NOMO-1 treated with DMSO at 0.1 percent for 48 hours (cell line): ENCODE measurements around the gene GTF2IRD1.
A peak's percentile ranks its signal among the peaks of the same experiment; 100 is the strongest.
"Not testable (repeated sequence)": the region's sequence is repeated elsewhere in the genome, so short reads cannot be mapped to it uniquely, and the experiment has no call there.

ENCODE experiments used
- DNase-seq: peaks from one replicate; lab custom pipeline; 2025; ENCODE audit not compliant: unreplicated experiment; lab: John Stamatoyannopoulos, UW

Gene GTF2IRD1, protein sequence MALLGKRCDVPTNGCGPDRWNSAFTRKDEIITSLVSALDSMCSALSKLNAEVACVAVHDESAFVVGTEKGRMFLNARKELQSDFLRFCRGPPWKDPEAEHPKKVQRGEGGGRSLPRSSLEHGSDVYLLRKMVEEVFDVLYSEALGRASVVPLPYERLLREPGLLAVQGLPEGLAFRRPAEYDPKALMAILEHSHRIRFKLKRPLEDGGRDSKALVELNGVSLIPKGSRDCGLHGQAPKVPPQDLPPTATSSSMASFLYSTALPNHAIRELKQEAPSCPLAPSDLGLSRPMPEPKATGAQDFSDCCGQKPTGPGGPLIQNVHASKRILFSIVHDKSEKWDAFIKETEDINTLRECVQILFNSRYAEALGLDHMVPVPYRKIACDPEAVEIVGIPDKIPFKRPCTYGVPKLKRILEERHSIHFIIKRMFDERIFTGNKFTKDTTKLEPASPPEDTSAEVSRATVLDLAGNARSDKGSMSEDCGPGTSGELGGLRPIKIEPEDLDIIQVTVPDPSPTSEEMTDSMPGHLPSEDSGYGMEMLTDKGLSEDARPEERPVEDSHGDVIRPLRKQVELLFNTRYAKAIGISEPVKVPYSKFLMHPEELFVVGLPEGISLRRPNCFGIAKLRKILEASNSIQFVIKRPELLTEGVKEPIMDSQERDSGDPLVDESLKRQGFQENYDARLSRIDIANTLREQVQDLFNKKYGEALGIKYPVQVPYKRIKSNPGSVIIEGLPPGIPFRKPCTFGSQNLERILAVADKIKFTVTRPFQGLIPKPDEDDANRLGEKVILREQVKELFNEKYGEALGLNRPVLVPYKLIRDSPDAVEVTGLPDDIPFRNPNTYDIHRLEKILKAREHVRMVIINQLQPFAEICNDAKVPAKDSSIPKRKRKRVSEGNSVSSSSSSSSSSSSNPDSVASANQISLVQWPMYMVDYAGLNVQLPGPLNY

DNA sequence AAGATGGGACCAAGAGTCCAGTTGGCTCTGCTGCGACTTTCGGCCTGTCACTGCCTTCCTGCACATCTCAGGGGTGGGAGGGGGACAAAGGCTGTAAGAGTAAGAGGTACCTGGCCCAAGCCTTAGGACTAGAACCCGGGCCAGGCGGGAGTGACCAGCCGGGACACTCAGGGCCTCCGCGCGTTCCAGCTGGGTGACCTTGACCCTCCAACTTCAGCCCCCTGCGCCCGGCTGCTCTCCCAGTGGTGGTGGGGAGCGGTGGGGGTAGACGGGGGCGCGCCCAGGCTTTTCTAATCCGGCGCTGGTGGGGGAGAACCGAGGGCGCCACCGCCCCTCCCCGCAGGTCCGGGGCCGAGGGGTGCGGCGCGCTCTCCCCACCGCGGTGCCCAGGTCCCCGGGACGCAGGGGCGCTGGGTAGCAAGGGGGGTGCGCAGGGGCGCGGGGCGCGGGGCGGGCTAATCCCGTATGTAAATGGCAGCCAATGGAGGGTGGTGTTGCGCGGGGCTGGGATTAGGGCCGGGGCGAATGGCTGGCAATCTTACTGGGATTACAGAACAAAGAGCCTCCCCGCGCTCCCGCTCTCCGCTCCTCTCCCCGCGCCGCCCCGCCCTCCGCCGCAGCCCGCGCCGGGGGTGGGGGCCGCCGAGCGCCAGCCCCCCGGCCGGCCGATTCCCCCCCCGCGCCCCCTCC is at the start of gene GTF2IRD1:
GTF2IRD1 (plus strand) TSS at position 585 of the 690 bp plus-strand sequence. CDS start 54,175 bp downstream, outside the sequence.
- peak; percentile 61 for DNase-seq

DNA sequence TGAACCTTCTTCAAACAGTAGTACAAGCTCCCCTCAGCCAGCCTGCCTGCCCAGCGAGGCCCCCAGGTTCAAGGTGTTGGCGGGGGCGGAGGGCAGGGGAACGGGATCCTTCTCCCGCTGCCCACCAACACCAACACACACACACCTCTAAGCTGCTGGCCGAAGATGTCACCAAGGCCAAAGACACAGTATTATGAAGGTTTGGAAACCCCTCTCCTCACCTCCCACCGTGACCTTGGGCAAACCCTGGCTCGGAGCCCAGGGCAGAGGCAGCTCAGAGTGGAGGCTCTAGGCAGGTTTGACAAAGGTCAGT is 49.4 kb upstream of the GTF2IRD1 start:
- DNase-seq = no peak

DNA sequence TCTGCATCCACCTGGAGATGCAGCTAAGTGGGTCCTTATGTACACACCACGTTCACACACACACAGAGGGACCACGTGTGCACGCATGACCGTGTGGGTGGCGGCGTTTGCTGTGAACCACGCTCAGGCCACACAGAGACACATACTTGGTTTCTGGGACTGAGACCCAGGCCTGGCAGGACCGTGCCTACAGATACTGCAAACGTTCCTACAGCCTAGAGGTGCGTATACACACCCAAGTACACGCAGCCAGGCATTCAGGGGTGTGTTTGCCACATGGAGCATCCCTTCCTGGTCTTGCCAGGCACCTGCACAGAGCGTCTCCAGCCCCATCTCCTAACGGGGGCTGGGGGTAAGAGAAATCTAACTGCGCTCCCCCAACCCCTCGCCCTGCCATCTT is 49.0 kb upstream of the GTF2IRD1 start:
- DNase-seq = no peak

DNA sequence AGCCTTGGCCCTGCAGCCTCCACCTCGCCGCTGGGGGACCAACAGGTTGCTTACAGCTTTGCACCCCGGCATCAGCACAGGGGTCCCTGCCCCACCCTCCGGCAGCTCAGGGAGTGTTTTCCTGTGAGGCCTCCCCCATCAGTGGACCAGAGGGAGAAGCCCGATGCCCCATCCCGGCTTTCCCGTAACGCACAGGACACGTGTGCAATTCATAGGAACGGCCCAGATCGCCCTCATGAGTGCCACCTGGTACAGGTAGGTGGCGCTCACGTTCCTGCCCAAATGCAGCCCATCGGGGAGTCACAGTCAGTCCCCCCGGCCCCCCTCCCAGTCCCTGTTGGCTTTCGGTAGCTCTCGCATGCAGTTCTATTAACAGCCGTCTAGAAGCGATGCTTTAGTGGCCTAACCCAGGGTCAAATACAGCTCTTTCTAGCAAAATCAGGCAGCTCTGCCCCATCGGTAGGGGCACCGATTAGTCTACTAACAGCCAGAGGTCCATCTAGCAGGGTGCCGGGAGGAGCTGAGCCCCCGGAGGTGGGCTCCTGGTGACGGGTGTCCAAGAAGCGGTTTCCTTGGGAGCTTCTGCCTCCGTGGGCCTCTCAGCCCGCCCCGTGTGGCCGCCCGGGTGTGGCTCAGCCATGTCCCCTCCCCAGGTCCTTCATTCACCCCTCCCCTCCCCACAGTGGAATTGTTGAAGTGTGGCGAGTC is 48.4 kb upstream of the GTF2IRD1 start:
- DNase-seq = peak; percentile 72

DNA sequence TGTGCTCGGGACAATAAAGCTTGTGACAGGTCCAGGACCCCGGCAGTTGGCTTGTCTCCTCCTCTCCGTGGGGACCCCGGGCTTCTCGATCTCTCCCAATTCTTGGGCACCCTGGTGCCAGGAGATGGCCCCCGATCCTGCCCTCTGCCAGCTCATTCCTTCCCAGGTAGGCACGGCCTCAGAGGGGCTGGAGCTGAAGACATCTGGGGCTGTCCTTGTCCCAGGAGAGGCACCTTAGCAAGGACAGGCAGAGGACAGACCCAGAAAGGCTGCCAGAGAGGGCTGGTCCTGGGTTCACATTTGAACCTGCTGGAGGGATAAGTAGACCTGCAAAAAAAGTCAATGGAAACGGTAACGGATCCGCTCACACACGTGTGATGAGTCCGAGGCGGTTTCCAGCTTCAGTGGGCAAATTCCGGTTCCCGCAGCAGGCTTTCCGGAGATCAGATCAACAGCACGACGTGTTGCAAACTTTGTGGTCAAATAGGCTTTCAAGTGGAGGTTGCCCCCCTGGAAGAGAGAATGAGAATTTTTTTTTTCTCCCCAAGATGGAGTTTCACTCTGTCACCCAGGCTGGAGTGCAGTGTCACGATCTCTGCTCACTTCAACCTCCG is 47.7 kb upstream of the GTF2IRD1 start:
- peak; percentile 90 for DNase-seq

DNA sequence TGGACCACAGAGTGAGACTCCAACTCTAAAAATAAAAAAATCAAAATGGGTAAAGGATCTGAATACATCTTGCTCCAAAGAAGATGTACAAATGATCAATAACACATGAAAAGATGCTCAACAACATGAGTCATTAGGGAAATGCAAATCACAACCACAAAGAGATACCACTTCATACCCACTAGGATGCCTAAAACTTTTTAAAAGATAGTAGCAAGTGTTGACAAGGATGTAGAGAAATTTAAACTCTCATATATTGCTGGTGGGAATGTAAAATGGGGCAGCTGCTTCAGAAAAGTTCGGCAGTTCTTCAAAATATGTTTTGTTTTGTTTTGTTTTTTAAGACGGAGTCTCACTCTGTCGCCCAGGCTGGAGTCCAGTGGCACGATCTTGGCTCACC is 45.7 kb upstream of the GTF2IRD1 start:
- no peak for DNase-seq

DNA sequence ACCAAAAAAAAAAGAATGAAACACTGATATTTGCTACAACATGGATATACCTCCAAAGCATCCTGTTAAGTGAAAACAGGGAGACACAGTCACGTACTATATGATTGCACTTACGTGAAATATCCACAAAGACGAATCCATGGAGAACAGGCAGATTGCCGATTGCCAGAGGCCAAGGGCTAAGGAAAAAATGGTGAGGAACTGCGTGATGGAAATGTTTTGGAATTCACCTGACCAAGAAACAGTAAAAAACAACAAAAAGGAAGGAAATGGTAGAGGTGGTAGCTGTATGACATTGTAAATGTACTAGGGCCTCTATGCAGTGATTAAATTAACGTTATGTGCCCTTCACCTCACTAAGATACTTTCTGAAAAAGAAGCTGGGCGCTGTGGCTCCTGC is 44.1 kb upstream of the GTF2IRD1 start:
- DNase-seq = no peak

DNA sequence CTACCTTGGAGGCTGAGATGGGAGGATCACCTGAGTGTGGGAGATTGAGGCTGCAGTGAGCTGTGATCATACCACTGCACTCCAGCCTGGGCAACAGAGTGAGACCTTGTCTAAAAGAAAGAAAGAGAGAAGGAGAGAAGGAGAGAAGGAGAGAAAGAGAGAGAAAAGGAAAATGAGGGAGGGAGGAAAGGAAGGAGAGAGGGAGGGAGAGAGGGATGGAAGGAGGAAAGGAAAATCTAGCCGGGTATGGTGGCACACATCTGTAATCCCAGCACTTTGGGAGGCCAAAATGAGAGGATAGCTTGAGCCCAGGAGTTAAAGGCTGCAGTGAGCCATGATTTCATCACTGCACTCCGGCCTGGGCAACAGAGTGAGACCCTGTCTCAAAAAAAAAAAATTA is 42.9 kb upstream of the GTF2IRD1 start:
- no peak for DNase-seq

DNA sequence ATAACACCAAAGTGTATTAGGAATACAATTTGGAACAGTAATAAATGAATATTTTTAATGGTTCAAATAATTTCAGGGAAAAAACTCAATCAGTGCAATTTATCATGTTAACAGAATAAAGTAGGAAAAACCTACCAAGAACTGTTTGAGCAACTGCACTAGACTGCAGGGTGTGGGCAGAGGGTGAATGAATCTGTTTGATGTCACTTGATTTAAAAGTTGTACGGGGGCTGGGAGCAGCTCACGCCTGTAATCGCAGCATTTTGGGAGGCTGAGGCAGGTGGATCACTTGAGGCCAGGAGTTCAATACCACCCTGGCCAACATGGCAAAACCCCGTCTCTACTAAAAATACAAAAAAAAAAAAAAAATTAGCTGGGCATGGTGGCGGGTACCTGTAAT is 42.1 kb upstream of the GTF2IRD1 start:
- DNase-seq = not testable (repeated sequence)

DNA sequence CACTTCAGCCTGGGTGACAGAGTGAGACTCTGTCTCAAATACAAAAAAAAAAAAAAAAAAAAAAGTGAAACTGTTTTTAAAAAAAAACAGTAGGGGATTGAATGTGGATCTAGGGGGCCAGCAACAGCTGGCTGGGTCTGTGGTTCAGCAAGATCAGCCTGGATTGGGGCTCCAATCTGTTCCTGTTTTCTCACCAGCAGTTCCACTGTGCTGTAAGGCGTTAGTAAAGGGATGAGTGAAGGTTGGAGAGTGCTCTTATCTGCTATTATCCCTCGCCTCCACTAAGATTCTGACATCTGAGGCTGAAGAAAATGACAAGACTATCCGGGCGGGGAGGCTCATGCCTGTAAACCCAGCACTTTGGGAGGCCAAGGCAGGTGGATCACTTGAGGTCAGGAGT is 41.6 kb upstream of the GTF2IRD1 start:
- peak; percentile 65 for DNase-seq

DNA sequence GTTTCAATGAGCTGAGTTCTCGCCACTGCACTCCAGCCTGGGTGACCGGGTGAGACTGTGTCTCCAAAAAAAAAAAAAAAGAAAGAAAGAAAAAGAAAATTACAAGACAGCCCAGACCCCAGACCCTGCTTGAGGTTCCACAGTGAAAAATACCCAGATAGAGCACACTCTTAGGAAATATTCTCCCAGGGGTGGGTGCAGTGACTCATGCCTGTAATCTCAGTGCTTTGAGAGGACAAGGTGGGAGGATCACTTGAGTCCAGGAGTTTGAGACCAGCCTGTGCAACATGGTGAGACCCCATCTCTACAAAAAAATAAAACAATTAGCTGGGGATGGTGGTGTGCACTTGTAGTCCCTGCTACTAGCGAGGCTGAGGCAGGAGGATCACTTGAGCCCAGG is 41.1 kb upstream of the GTF2IRD1 start:
- no peak for DNase-seq

DNA sequence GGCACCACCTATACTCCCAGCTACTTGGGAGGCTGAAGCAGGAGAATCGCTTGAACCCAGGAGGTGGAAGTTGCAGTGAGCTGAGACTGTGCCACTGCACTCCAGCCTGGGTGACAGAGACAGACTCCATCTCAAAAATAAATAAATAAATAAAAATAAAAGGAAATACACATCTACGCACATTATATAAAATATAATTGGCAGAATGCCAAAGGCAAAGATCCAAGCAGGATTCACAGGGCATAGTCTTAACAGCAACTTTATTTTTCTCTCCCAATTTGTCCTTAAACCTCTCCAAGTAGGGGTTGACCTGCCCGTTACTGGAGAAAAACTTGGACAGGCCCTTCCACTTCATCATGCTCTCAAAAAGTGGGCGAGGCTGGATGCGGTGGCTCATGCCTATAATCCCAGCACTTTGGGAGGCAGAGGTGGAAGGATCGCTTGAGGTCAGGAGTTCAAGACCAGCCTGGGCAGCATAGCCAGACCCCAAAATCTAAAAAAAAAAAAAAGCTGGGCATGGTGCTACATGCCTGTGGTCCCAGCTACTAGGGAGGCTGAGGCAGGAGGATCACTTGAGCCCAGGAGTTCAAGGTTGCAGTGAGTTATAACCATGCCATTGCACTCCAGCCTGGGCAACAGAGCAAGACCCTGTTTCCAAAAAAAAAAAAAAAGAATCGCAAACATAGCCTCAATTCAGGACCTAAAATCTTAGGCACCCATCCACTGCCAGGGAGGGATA is 38.9 kb upstream of the GTF2IRD1 start:
- not testable (repeated sequence) for DNase-seq

DNA sequence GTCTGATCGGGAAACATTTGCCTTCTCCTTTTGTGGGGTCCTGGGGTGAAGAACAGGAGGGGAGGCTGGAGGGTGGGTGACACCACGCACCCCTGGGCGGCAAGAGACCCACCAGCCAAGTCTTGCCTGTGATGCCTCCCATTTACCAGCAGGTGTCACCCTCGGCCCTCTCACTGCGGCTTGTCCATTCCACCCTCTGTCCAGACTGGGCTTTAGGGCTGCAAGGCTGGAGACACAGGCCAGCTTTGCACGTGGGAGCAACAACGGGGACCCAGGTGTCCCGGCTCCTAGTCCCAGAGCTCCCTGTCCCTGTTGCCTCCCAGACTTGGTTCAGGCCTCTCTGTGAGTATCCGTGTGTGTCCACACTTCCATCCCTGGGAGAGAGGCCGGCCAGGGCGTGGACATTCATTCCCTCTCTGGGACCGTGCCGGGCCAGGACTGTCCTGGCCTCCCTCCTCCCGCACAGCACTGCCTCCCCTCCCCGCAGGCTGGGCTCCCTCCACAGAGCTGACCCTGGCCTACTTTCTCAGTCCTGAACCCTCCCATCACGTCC is 36.2 kb upstream of the GTF2IRD1 start:
- peak; percentile 75 for DNase-seq

DNA sequence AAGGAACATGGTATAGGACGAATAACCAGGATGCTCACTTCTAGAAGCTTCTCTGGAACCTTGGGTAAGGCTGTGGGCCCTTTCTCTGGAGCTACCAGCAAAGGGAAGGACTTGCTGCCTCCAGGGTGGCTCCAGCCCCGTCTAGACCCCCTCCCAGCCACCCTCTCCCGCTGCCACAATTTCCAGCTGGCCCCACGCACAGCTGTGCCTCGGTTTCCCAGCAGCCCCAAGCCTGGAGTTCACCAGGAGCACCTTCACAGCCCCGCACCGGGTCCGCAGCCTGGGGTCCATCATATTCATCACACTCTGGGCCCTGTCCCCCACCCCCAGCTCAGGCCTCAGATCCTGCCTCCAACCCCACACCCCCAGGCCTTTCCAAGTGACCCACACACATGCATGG is 35.6 kb upstream of the GTF2IRD1 start:
- no peak for DNase-seq

DNA sequence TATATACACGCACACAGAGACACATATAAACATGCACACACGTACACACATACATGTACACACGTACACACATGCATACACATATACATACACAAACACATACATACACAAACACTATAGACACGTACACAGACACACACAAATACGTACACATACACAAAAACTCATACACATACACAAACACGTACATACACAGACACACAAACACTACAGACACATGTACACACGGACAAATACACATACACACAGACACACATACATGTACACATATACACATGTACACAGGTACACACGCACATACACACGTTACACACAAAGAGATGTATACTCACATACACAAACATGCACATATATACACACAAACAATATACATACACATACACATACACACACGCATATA is 35.2 kb upstream of the GTF2IRD1 start:
- no peak for DNase-seq

DNA sequence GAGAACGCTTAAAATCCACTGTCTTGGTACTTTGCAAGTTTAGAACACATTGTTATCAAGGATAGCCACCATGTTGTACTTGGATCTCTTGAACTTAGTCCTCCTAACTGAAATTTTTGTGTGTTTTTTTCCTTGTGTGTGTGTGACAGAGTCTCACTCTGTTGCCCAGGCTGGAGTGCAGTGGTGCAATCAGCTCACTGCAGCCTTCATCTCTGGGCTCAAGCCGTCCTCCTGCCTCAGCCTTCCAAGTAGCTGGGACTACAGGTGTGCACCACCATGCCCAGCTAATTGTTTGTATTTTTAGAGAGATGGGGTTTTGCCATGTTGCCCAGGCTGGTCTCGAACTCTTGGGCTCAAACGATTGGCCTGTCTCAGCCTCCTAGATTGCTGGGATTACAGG is 34.5 kb upstream of the GTF2IRD1 start:
- not testable (repeated sequence) for DNase-seq

DNA sequence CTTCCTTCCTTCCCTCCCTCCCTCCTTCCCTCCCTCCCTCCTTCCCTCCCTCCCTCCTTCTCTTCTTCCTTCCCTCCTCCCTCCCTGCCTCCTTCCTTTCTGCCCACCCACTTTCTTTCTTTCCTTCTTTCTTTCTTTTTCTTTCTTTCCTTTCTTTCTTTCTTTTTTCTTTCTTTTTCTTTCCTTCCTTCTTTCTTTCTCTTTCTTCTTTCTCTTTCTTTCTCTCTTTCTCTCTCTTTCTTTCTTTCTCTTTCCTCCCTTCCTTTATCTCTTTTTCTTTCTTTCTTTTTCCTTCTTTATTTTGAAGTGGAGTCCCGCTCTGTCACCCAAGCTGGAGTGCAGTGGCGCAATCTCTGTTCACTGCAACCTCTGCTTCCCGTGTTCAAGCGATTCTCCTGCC is 33.7 kb upstream of the GTF2IRD1 start:
- DNase-seq = no peak

DNA sequence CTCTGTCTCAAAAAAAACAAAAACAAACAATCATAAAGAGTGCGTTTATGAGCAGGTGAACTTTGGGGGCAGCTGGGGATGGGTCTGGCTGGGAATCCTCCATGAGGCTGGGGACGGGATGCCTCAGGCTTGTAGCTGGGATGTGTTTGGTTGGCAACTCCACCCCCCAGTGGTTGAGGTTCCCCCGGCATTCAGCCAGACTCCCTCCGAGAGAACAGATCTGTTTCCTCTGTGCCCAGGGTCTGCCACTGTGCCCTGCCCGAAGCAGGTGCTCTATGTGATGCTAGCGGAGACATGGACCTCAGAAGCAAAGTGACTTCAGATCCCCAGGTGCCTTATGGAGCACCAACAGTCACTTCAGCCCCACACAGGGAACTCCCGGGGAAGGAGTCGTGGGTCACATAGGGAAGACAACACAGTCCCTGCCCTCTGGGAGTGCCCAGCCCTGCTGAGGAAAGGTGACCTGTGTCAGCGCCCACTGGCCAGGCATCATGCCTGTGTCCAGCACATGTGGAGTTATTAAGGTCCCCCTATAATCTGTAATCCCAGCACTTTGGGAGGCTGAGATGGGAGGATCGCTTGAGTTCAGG is 29.3 kb upstream of the GTF2IRD1 start:
- no peak for DNase-seq

DNA sequence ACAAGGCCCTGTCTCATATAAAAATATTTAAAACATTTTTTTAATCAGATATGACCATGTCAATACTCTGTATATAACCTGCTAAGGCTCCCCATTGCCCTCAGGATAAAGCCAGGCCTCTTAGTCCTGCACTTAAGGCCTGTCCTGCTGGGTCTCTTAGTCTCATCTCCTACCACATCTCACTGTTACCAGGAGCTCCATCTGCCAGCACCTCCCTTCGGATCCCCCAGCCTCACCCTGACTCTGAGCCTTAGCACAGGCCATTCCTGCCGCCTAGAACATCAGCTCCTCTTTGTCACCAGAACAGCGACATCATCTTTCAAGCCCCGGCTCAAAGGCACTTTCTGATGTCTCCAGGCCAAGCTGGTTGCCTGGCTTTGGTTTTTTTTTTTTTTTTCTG is 25.7 kb upstream of the GTF2IRD1 start:
- DNase-seq = no peak
